WTC11 (cell line): ENCODE results near the gene TCP1.

Source experiments
- ELF4 ChIP-seq: sonication (generic); formaldehyde crosslinking; IDR thresholded peaks from 2 replicates; pipeline ENCODE4 v1.8.1; 2022; ENCODE audit warnings: low read depth, mild to moderate bottlenecking, moderate library complexity, missing genetic modification reagents
- NR2C2 ChIP-seq: sonication (generic); formaldehyde crosslinking; IDR thresholded peaks from 2 replicates; pipeline ENCODE4 v1.8.0; 2022; ENCODE audit warnings: mild to moderate bottlenecking, missing genetic modification reagents
- RELA ChIP-seq: sonication (generic); formaldehyde crosslinking; IDR thresholded peaks from 2 replicates; pipeline ENCODE4 v1.8.1; 2022; ENCODE audit warnings: missing genetic modification reagents, mild to moderate bottlenecking, borderline replicate concordance
- TEAD1 ChIP-seq: sonication (generic); formaldehyde crosslinking; IDR thresholded peaks from 2 replicates; pipeline ENCODE4 v1.8.0; 2022; ENCODE audit warnings: mild to moderate bottlenecking, missing genetic modification reagents
- TEAD4 ChIP-seq: sonication (generic); formaldehyde crosslinking; IDR thresholded peaks from 2 replicates; pipeline ENCODE4 v1.8.0; 2022; ENCODE audit warnings: mild to moderate bottlenecking, missing genetic modification reagents
- ZNF396 ChIP-seq: fragments of 250-450 bp; sonication (Bioruptor Pico); IDR thresholded peaks from 2 replicates; pipeline ENCODE4 v1.8.0; 2021; ENCODE audit warnings: mild to moderate bottlenecking, moderate library complexity, borderline replicate concordance
- ZNF416 ChIP-seq: fragments of 250-450 bp; sonication (Bioruptor Pico); IDR thresholded peaks from 2 replicates; pipeline ENCODE4 v1.9.0; 2021; ENCODE audit warnings: mild to moderate bottlenecking, inconsistent platforms
- TF ChIP-seq, protein P1 (sequence below): sonication (generic); formaldehyde crosslinking; IDR thresholded peaks from 2 replicates; pipeline ENCODE4 v1.8.0; 2023; ENCODE audit warnings: missing genetic modification reagents
- TF ChIP-seq, protein P2 (sequence below): sonication (generic); formaldehyde crosslinking; IDR thresholded peaks from 2 replicates; pipeline ENCODE4 v1.8.1; 2022; ENCODE audit warnings: low read depth, missing genetic modification reagents, borderline replicate concordance
- TF ChIP-seq, protein P3 (sequence below): fragments of 200-600 bp; IDR thresholded peaks from 2 replicates; pipeline ENCODE4 v1.8.0; 2022; ENCODE audit warnings: antibody characterized with exemption
- TF ChIP-seq, protein P4 (sequence below): sonication (generic); formaldehyde crosslinking; IDR thresholded peaks from 2 replicates; pipeline ENCODE4 v1.8.0; 2022; ENCODE audit warnings: mild to moderate bottlenecking, missing genetic modification reagents
- TF ChIP-seq, protein P5 (sequence below): sonication (generic); formaldehyde crosslinking; IDR thresholded peaks from 2 replicates; pipeline ENCODE4 v1.8.1; 2022; ENCODE audit warnings: missing genetic modification reagents, borderline replicate concordance
- TF ChIP-seq, protein P6 (sequence below): fragments of 250-450 bp; sonication (Bioruptor Pico); IDR thresholded peaks from 2 replicates; pipeline ENCODE4 v2.1.2; 2022; ENCODE audit warnings: mild to moderate bottlenecking, moderate library complexity

DNA sequence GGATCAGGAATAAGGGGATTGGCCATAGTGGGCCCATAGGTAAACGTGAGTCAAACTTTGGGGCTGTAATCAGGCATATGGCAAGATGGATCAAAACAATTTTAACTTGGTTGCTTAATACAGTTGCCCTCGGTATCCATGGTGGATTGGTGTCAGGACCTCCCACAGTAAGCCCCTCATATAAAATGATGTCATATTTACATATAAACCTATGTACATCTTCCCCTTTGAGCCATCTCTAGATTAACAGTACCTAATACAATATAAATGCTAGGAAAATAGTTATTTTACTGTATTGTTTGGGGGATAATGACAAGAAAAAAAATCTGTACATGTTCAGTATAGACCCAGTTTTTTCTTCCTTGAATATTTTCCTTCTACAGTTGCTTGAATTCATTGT lies 35.0 kb downstream of the TCP1 start:
- TF ChIP-seq NR2C2 (CRISPR knock-in tag): no peak
- TF ChIP-seq, protein P1, sequence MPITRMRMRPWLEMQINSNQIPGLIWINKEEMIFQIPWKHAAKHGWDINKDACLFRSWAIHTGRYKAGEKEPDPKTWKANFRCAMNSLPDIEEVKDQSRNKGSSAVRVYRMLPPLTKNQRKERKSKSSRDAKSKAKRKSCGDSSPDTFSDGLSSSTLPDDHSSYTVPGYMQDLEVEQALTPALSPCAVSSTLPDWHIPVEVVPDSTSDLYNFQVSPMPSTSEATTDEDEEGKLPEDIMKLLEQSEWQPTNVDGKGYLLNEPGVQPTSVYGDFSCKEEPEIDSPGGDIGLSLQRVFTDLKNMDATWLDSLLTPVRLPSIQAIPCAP: no peak
- TF ChIP-seq, protein P2, sequence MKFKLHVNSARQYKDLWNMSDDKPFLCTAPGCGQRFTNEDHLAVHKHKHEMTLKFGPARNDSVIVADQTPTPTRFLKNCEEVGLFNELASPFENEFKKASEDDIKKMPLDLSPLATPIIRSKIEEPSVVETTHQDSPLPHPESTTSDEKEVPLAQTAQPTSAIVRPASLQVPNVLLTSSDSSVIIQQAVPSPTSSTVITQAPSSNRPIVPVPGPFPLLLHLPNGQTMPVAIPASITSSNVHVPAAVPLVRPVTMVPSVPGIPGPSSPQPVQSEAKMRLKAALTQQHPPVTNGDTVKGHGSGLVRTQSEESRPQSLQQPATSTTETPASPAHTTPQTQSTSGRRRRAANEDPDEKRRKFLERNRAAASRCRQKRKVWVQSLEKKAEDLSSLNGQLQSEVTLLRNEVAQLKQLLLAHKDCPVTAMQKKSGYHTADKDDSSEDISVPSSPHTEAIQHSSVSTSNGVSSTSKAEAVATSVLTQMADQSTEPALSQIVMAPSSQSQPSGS (CRISPR knock-in tag): no peak
- TF ChIP-seq RELA: no peak
- TF ChIP-seq, protein P3, sequence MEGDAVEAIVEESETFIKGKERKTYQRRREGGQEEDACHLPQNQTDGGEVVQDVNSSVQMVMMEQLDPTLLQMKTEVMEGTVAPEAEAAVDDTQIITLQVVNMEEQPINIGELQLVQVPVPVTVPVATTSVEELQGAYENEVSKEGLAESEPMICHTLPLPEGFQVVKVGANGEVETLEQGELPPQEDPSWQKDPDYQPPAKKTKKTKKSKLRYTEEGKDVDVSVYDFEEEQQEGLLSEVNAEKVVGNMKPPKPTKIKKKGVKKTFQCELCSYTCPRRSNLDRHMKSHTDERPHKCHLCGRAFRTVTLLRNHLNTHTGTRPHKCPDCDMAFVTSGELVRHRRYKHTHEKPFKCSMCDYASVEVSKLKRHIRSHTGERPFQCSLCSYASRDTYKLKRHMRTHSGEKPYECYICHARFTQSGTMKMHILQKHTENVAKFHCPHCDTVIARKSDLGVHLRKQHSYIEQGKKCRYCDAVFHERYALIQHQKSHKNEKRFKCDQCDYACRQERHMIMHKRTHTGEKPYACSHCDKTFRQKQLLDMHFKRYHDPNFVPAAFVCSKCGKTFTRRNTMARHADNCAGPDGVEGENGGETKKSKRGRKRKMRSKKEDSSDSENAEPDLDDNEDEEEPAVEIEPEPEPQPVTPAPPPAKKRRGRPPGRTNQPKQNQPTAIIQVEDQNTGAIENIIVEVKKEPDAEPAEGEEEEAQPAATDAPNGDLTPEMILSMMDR: no peak
- TF ChIP-seq TEAD1: no peak
- TF ChIP-seq, protein P4, sequence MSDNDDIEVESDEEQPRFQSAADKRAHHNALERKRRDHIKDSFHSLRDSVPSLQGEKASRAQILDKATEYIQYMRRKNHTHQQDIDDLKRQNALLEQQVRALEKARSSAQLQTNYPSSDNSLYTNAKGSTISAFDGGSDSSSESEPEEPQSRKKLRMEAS (CRISPR knock-in tag): no peak
- TF ChIP-seq, protein P5, sequence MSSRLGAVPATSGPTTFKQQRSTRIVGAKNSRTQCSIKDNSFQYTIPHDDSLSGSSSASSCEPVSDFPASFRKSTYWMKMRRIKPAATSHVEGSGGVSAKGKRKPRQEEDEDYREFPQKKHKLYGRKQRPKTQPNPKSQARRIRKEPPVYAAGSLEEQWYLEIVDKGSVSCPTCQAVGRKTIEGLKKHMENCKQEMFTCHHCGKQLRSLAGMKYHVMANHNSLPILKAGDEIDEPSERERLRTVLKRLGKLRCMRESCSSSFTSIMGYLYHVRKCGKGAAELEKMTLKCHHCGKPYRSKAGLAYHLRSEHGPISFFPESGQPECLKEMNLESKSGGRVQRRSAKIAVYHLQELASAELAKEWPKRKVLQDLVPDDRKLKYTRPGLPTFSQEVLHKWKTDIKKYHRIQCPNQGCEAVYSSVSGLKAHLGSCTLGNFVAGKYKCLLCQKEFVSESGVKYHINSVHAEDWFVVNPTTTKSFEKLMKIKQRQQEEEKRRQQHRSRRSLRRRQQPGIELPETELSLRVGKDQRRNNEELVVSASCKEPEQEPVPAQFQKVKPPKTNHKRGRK: no peak
- TF ChIP-seq, protein P6, sequence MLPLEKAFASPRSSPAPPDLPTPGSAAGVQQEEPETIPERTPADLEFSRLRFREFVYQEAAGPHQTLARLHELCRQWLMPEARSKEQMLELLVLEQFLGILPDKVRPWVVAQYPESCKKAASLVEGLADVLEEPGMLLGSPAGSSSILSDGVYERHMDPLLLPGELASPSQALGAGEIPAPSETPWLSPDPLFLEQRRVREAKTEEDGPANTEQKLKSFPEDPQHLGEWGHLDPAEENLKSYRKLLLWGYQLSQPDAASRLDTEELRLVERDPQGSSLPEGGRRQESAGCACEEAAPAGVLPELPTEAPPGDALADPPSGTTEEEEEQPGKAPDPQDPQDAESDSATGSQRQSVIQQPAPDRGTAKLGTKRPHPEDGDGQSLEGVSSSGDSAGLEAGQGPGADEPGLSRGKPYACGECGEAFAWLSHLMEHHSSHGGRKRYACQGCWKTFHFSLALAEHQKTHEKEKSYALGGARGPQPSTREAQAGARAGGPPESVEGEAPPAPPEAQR: no peak
- TF ChIP-seq TEAD4 (CRISPR knock-in tag): no peak
- TF ChIP-seq ZNF396 (CRISPR knock-in tag): no peak
- no peak for TF ChIP-seq ELF4 (CRISPR knock-in tag)
- TF ChIP-seq ZNF416 (CRISPR knock-in tag): no peak
